Measurements from ENCODE around the gene TGFB2.

The TGFB2 gene

GRCh38 chr1:218344814-218345672 lies at the start of gene TGFB2:
TGFB2 (plus strand) TSS chr1:218345336; CDS start chr1:218346702, 1,366 bp downstream.
- peak within 1 kb of the TSS; percentile 94 for H3K27ac ChIP-seq
- H3K36me3 ChIP-seq = no peaks in the 10 kb centered on the region
- H3K4me3 ChIP-seq = peak within 1 kb of the TSS; percentile 70 to 75
- peaks cover 0 to 27% (median 11%) of the 10 kb centered on the region in 4 donors for H3K4me1 ChIP-seq
- no peak for TF ChIP-seq CTCF (IDR thresholded peaks at IDR 0.05)
- no peaks in the 10 kb centered on the region for H3K27me3 ChIP-seq
- H3K9me3 ChIP-seq = no peaks in the 10 kb centered on the region
- intact Hi-C loops (cut with DNase I; ENCODE audit: low total_unique reads) = loop anchor here (5.0 to 10.0 kb wide), 3 partner anchors 117 to 640 kb away; no protein-coding TSS in a partner anchor
- peak; percentile 64 to 84 for DNase-seq

GRCh38 chr1:218296162-218296561 lies 49.0 kb upstream of the TGFB2 start:
- intact Hi-C loops (cut with DNase I; ENCODE audit: low total_unique reads) = no loop called here
- H3K36me3 ChIP-seq = peaks cover 0 to 11% (median 0%) of the 10 kb centered on the region in 3 donors
- H3K4me3 ChIP-seq = no peak overlapping the region
- no peaks in the 10 kb centered on the region for H3K9me3 ChIP-seq
- DNase-seq = no peak
- H3K27ac ChIP-seq = no peak overlapping the region
- H3K27me3 ChIP-seq = no peaks in the 10 kb centered on the region
- peaks cover 0 to 7% (median 4%) of the 10 kb centered on the region in 4 donors for H3K4me1 ChIP-seq
- no peak for TF ChIP-seq CTCF (IDR thresholded peaks at IDR 0.05)

- no peaks in the 10 kb centered on the region for H3K9me3 ChIP-seq
- H3K27me3 ChIP-seq = no peaks in the 10 kb centered on the region
- no peak overlapping the region for H3K4me3 ChIP-seq
- peaks cover 0 to 7% (median under 1%) of the 10 kb centered on the region in 4 donors for H3K4me1 ChIP-seq
- H3K36me3 ChIP-seq = peaks cover 0 to 11% (median 0%) of the 10 kb centered on the region in 3 donors
- intact Hi-C loops (cut with DNase I; ENCODE audit: low total_unique reads) = no loop called here
- TF ChIP-seq CTCF (IDR thresholded peaks at IDR 0.05) = no peak
- no peak overlapping the region for H3K27ac ChIP-seq
- no peak for DNase-seq
These were observed 47.7 kb upstream of the TGFB2 start for GRCh38 chr1:218297461-218297860.

GRCh38 chr1:218297867-218298266 lies 47.3 kb upstream of the TGFB2 start:
- no peak for TF ChIP-seq CTCF (IDR thresholded peaks at IDR 0.05)
- Histone ChIP-seq H3K4me3 (no peak overlapping the region), H3K27me3 (no peaks in the 10 kb centered on the region), H3K9me3 (no peaks in the 10 kb centered on the region), H3K27ac (no peak overlapping the region), H3K4me1 (peaks cover 0 to 7% (median 0%) of the 10 kb centered on the region in 4 donors), H3K36me3 (peaks cover 0 to 11% (median 0%) of the 10 kb centered on the region in 3 donors)
- DNase-seq = no peak
- intact Hi-C loops (cut with DNase I; ENCODE audit: low total_unique reads) = no loop called here

GRCh38 chr1:218298398-218298797 lies 46.7 kb upstream of the TGFB2 start:
- peaks cover 0 to 7% (median 0%) of the 10 kb centered on the region in 4 donors for H3K4me1 ChIP-seq
- TF ChIP-seq CTCF (IDR thresholded peaks at IDR 0.05) = no peak
- intact Hi-C loops (cut with DNase I; ENCODE audit: low total_unique reads) = no loop called here

More at GRCh38 chr1:218298398-218298797, 46.7 kb upstream of the TGFB2 start:
- H3K4me3 ChIP-seq = no peak overlapping the region
- H3K27me3 ChIP-seq = no peaks in the 10 kb centered on the region
- no peak for DNase-seq
- no peaks in the 10 kb centered on the region for H3K9me3 ChIP-seq
- no peak overlapping the region for H3K27ac ChIP-seq
- peaks cover 0 to 11% (median 0%) of the 10 kb centered on the region in 3 donors for H3K36me3 ChIP-seq
